ENCODE results near the gene ACOT7. TPM values are rescaled to one million over a fixed set of nuclear protein-coding genes. Genes with fewer than 3 reads are reported as not detected.

Gene ACOT7
- total and polyA plus RNA-seq, 2 of the 13 experiments (the other 11 are each of a cell fraction or from before 2014, with no cell fraction given), result 33.0 to 55.8 TPM

DNA sequence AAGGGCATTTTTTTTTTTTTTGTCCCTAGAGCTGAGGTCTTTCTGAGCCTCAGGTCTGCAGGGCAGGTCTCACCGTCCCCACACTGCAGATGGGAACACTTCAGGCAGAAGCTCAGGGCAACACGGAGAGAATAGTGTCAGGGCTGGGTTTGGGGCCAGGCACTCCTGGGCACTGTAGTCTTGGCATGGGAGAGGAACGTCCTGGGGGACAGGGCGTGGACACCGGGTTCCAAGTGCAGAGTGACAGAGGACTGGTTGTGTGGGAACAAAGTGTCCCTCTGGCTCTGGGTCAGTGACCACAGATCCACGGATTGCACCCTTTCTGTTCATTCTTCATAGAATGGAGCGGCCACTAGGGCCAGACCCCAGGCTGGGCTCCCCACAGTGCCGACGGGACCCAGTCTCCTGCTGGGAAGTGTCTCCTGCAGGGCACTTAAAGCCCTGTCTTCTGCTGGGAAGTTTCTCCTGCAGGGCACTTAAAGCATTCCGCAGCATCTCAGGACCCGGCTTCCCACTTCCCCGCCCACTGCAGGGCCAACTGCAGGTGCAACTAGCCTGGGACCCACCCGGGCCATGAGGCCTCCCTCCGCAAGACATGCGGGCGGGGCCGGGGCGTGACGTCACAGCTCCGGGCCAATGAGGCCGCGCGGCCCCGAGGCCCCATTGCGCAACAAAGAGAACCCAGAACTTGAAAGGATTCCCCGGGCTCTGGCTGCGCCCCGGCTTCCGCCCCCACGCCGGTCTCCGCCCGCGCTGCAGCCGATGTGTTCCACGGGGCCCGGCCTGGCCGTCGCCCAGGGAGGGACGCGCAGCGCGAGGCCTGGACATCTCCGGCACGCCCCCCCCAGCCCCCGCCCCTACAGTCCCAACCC is 133.8 kb downstream of the ACOT7 start (continued):
- no peak for TF ChIP-seq ZNF841 (CRISPR knock-in tag; IDR thresholded peaks at IDR 0.05; ENCODE audit: borderline replicate concordance)
- 0 out of 2 replicates have a peak, but pooled peaks have one; percentile 11 for TF ChIP-seq FOSL2 (CRISPR knock-in tag; IDR thresholded peaks at IDR 0.05)
- no peak for TF ChIP-seq ZNF780A (CRISPR knock-in tag; IDR thresholded peaks at IDR 0.05)
- no peak for TF ChIP-seq SOX6 (IDR thresholded peaks at IDR 0.05)
- peak; percentile 34; the same call in 1 of the 2 replicates for TF ChIP-seq SOX6 (CRISPR knock-in tag; IDR thresholded peaks at IDR 0.05)
- no peak for TF ChIP-seq RBM22 (optimal IDR thresholded peaks at IDR 0.05; ENCODE audit: low read length)
- TF ChIP-seq, protein P1, sequence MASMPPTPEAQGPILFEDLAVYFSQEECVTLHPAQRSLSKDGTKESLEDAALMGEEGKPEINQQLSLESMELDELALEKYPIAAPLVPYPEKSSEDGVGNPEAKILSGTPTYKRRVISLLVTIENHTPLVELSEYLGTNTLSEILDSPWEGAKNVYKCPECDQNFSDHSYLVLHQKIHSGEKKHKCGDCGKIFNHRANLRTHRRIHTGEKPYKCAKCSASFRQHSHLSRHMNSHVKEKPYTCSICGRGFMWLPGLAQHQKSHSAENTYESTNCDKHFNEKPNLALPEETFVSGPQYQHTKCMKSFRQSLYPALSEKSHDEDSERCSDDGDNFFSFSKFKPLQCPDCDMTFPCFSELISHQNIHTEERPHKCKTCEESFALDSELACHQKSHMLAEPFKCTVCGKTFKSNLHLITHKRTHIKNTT (CRISPR knock-in tag; IDR thresholded peaks at IDR 0.05), result no peak
- no peak for TF ChIP-seq ZC3H4 (CRISPR knock-in tag; IDR thresholded peaks at IDR 0.05; ENCODE audit: borderline replicate concordance)
- TF ChIP-seq ZNF619 (CRISPR knock-in tag; IDR thresholded peaks at IDR 0.05), result no peak
- TF ChIP-seq, protein P2, sequence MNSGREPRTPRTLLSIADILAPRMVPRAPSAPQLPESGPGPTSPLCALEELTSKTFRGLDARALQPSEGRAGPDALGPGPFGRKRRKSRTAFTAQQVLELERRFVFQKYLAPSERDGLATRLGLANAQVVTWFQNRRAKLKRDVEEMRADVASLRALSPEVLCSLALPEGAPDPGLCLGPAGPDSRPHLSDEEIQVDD (CRISPR knock-in tag; IDR thresholded peaks at IDR 0.05; ENCODE audit: borderline replicate concordance), result no peak
- TF ChIP-seq ZBTB21 (CRISPR knock-in tag; IDR thresholded peaks at IDR 0.05), result peak; percentile 73
- TF ChIP-seq FOXO1 (CRISPR knock-in tag; IDR thresholded peaks at IDR 0.05), result no peak
- no peak for TF ChIP-seq ZNF644 (CRISPR knock-in tag; IDR thresholded peaks at IDR 0.05; ENCODE audit: low read depth)
- 0 out of 2 replicates have a peak, but pooled peaks have one; percentile 59 for TF ChIP-seq ZNF547 (CRISPR knock-in tag; IDR thresholded peaks at IDR 0.05)
- TF ChIP-seq, protein P3, sequence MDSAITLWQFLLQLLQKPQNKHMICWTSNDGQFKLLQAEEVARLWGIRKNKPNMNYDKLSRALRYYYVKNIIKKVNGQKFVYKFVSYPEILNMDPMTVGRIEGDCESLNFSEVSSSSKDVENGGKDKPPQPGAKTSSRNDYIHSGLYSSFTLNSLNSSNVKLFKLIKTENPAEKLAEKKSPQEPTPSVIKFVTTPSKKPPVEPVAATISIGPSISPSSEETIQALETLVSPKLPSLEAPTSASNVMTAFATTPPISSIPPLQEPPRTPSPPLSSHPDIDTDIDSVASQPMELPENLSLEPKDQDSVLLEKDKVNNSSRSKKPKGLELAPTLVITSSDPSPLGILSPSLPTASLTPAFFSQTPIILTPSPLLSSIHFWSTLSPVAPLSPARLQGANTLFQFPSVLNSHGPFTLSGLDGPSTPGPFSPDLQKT (CRISPR knock-in tag; IDR thresholded peaks at IDR 0.05; ENCODE audit: borderline replicate concordance), result no peak
- no peak for TF ChIP-seq HNF4A (CRISPR knock-in tag; IDR thresholded peaks at IDR 0.05)
- no peak for TF ChIP-seq SSRP1 (CRISPR knock-in tag; IDR thresholded peaks at IDR 0.05)
- TF ChIP-seq, protein P4, sequence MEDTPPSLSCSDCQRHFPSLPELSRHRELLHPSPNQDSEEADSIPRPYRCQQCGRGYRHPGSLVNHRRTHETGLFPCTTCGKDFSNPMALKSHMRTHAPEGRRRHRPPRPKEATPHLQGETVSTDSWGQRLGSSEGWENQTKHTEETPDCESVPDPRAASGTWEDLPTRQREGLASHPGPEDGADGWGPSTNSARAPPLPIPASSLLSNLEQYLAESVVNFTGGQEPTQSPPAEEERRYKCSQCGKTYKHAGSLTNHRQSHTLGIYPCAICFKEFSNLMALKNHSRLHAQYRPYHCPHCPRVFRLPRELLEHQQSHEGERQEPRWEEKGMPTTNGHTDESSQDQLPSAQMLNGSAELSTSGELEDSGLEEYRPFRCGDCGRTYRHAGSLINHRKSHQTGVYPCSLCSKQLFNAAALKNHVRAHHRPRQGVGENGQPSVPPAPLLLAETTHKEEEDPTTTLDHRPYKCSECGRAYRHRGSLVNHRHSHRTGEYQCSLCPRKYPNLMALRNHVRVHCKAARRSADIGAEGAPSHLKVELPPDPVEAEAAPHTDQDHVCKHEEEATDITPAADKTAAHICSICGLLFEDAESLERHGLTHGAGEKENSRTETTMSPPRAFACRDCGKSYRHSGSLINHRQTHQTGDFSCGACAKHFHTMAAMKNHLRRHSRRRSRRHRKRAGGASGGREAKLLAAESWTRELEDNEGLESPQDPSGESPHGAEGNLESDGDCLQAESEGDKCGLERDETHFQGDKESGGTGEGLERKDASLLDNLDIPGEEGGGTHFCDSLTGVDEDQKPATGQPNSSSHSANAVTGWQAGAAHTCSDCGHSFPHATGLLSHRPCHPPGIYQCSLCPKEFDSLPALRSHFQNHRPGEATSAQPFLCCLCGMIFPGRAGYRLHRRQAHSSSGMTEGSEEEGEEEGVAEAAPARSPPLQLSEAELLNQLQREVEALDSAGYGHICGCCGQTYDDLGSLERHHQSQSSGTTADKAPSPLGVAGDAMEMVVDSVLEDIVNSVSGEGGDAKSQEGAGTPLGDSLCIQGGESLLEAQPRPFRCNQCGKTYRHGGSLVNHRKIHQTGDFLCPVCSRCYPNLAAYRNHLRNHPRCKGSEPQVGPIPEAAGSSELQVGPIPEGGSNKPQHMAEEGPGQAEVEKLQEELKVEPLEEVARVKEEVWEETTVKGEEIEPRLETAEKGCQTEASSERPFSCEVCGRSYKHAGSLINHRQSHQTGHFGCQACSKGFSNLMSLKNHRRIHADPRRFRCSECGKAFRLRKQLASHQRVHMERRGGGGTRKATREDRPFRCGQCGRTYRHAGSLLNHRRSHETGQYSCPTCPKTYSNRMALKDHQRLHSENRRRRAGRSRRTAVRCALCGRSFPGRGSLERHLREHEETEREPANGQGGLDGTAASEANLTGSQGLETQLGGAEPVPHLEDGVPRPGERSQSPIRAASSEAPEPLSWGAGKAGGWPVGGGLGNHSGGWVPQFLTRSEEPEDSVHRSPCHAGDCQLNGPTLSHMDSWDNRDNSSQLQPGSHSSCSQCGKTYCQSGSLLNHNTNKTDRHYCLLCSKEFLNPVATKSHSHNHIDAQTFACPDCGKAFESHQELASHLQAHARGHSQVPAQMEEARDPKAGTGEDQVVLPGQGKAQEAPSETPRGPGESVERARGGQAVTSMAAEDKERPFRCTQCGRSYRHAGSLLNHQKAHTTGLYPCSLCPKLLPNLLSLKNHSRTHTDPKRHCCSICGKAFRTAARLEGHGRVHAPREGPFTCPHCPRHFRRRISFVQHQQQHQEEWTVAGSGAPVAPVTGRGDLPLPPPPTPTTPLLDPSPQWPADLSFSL (CRISPR knock-in tag; IDR thresholded peaks at IDR 0.05), result no peak
- TF ChIP-seq GABPB1 (CRISPR knock-in tag; IDR thresholded peaks at IDR 0.05), result peak; percentile 66; the same call in 1 of the 2 replicates
- TF ChIP-seq, protein P5, sequence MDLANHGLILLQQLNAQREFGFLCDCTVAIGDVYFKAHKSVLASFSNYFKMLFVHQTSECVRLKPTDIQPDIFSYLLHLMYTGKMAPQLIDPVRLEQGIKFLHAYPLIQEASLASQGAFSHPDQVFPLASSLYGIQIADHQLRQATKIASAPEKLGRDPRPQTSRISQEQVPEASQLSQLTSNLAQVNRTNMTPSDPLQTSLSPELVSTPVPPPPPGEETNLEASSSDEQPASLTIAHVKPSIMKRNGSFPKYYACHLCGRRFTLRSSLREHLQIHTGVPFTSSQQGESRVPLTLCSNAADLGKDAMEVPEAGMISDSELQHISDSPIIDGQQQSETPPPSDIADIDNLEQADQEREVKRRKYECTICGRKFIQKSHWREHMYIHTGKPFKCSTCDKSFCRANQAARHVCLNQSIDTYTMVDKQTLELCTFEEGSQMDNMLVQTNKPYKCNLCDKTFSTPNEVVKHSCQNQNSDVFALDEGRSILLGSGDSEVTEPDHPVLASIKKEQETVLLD (CRISPR knock-in tag; IDR thresholded peaks at IDR 0.05; ENCODE audit: low read depth), result no peak

All from HepG2 (cell line).